Uterus (tissue), 4 donors: Measurements from ENCODE around the gene USP20. TPM values are rescaled to one million over a fixed set of nuclear protein-coding genes. Genes with fewer than 3 reads are reported as not detected.
A peak's percentile ranks its signal among the peaks of the same experiment; 100 is the strongest.

ENCODE experiments used
- DNase-seq, 2 donors: peaks; one replicate each; pipeline ENCODE4 v3.0.0-alpha.2; 2019 to 2020
- H3K27ac ChIP-seq, 2 donors: fragments of 200-600 bp; sonication (generic); 1 replicate in 1 of 2; 2 replicates in 1 of 2; pipeline ENCODE4 v1.5.1; 2016 to 2018
- H3K27me3 ChIP-seq, 2 donors: fragments of 200-600 bp; sonication (generic); one replicate each; pipeline ENCODE4 v1.5.1; 2018 to 2019; ENCODE audit warnings: control low read depth in 1 of 2
- H3K36me3 ChIP-seq, 2 donors: fragments of 200-600 bp; sonication (generic); one replicate each; pipeline ENCODE4 v1.5.1; 2019; ENCODE audit warnings: control low read depth in 1 of 2
- H3K4me1 ChIP-seq, 2 donors: fragments of 200-600 bp; sonication (generic); one replicate each; pipeline ENCODE4 v1.5.1; 2018 to 2019; ENCODE audit warnings: control low read depth in 1 of 2
- H3K4me3 ChIP-seq, 2 donors: fragments of 200-600 bp; sonication (generic); 1 replicate in 1 of 2; 2 replicates in 1 of 2; pipeline ENCODE4 v1.5.1; 2018 to 2019; ENCODE audit warnings: mild to moderate bottlenecking in 1 of 2
- H3K9me3 ChIP-seq, 2 donors: fragments of 200-600 bp; sonication (generic); one replicate each; pipeline ENCODE4 v1.5.1; 2019; ENCODE audit warnings: control low read depth in 1 of 2
- POLR2A ChIP-seq, 2 donors: fragments of 450-650 bp; IDR thresholded peaks; one replicate each; pipeline ENCODE4 v1.6.1; 2016; ENCODE audit warnings: antibody characterized with exemption in 2 of 2, mild to moderate bottlenecking in 1 of 2, moderate library complexity in 1 of 2
- intact Hi-C: fragments of 100-400 bp; cut with DNase I; formaldehyde crosslinking; loops from one replicate; pipeline ENCODE4 v1.15.1; 2023; ENCODE audit warnings: low total_unique reads
- total RNA-seq, 4 donors: library from RNA; depleted of rRNA in 3 of 4; stranded (reverse); fragments of >200 nt in 3 of 4; gene quantifications; one replicate each; pipeline versions ENCODE4 v1.1.0 to v1.2.4, GENCODE V29; 2014 to 2023
- TF ChIP-seq, protein P1 (sequence below), 4 experiments: fragments of 200-600 bp in 2 of 4; fragments of 450-650 bp in 2 of 4; sonication (generic) in 2 of 4; IDR thresholded peaks; one replicate each; pipeline ENCODE4 v1.5.1; 2016 to 2019; ENCODE audit warnings: antibody characterized with exemption in 4 of 4, mild to moderate bottlenecking in 2 of 4, moderate library complexity in 1 of 4
- donor health status: DM: yes; HTN: yes; CAD: no.

The USP20 gene
- total RNA-seq, 4 donors from 2014 or later, result 5.6 to 46.7 (median 11.1) TPM

- no peak for DNase-seq
- H3K27ac ChIP-seq, result no peak overlapping the region
- no peak for TF ChIP-seq POLR2A (IDR thresholded peaks at IDR 0.05)
- TF ChIP-seq, protein P1, sequence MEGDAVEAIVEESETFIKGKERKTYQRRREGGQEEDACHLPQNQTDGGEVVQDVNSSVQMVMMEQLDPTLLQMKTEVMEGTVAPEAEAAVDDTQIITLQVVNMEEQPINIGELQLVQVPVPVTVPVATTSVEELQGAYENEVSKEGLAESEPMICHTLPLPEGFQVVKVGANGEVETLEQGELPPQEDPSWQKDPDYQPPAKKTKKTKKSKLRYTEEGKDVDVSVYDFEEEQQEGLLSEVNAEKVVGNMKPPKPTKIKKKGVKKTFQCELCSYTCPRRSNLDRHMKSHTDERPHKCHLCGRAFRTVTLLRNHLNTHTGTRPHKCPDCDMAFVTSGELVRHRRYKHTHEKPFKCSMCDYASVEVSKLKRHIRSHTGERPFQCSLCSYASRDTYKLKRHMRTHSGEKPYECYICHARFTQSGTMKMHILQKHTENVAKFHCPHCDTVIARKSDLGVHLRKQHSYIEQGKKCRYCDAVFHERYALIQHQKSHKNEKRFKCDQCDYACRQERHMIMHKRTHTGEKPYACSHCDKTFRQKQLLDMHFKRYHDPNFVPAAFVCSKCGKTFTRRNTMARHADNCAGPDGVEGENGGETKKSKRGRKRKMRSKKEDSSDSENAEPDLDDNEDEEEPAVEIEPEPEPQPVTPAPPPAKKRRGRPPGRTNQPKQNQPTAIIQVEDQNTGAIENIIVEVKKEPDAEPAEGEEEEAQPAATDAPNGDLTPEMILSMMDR (IDR thresholded peaks at IDR 0.05), result no peak
- no peaks in the 10 kb centered on the region for H3K9me3 ChIP-seq
- H3K4me3 ChIP-seq, result no peak overlapping the region
- no peaks in the 10 kb centered on the region for H3K27me3 ChIP-seq
- no peaks in the 10 kb centered on the region for H3K4me1 ChIP-seq
- H3K36me3 ChIP-seq, result no peaks in the 10 kb centered on the region
- intact Hi-C loops, result no loop called here
Measured at GRCh38 chr9:129828051-129828450, 7.2 kb upstream of the USP20 start.

- no peak for TF ChIP-seq POLR2A (IDR thresholded peaks at IDR 0.05)
- TF ChIP-seq, protein P1 (IDR thresholded peaks at IDR 0.05), result no peak
- no peak for DNase-seq
- no peak overlapping the region for H3K27ac ChIP-seq
- H3K9me3 ChIP-seq, result no peaks in the 10 kb centered on the region
- no peaks in the 10 kb centered on the region for H3K27me3 ChIP-seq
- H3K4me3 ChIP-seq, result no peak overlapping the region
- H3K36me3 ChIP-seq, result no peaks in the 10 kb centered on the region
- H3K4me1 ChIP-seq, result peaks cover 0 to 4% of the 10 kb centered on the region in 2 donors
- intact Hi-C loops, result no loop called here
Measured at GRCh38 chr9:129828969-129829368, 6.3 kb upstream of the USP20 start.

DNA sequence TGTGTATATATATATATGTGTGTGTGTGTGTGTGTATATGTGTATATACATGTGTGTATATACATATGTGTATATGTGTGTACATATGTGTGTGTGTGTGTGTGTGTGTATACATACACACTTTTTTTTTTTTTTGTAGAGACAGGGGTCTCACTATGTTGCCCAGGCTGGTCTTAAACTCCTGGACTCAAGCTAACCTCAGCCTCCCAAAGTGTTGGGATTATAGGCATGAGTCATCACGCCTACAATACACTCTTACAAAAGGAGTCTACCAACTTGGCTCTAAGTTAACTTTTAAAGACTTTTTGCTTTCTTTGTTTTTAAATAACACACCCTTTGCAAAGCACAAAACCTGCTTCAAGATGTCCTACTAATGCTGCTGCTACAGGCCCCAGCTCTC lies 2.3 kb upstream of the USP20 start:
- Histone ChIP-seq H3K27ac (no peak overlapping the region), H3K27me3 (no peaks in the 10 kb centered on the region), H3K36me3 (no peaks in the 10 kb centered on the region), H3K4me1 (peaks cover 8% of the 10 kb centered on the region in 2 donors), H3K4me3 (no peak overlapping the region), H3K9me3 (no peaks in the 10 kb centered on the region)
- TF ChIP-seq, protein P1 (IDR thresholded peaks at IDR 0.05), result no peak
- no peak for TF ChIP-seq POLR2A (IDR thresholded peaks at IDR 0.05)
- intact Hi-C loops, result no loop called here
- no peak for DNase-seq

DNA sequence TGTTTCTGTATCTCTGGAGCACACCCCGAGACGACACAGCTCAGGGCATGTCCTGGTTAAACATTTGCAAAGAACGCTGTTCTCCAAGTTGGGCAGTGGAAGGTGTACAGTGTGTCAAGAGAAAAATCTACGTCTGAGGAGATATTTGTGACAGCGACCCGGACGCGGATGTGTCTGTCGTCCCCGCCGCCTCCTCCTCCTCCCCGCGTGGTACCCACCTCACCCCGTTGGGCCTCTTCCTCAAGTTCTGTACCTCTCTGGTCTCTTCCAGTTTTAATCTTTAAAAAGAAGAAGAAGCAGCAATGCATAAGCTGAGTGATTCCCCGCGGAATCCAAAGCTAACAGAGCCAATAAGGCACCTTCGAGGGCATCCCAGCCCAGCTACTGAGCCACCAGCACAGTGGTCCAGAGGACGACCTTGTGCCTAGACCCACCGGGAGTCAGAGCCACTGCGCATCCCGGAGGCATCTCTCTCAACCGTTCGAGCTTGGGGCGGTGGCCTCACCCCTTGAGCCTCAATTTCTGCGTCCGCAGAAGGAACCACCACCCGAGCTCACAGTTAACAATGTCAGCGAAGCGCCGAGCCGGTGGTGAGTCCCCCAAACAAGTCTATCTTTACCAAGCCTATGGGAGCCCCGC lies 650 bp upstream of the USP20 start:
- intact Hi-C loops, result no loop called here
- H3K4me3 ChIP-seq, result peak overlapping the region; percentile 93 to 94
- TF ChIP-seq, protein P1 (IDR thresholded peaks at IDR 0.05), result no peak
- no peak for TF ChIP-seq POLR2A (IDR thresholded peaks at IDR 0.05)
- H3K9me3 ChIP-seq, result no peaks in the 10 kb centered on the region
- no peaks in the 10 kb centered on the region for H3K36me3 ChIP-seq
- H3K27ac ChIP-seq, result peak overlapping the region; percentile 82 to 93
- no peaks in the 10 kb centered on the region for H3K27me3 ChIP-seq
- H3K4me1 ChIP-seq, result peaks cover 8 to 10% of the 10 kb centered on the region in 2 donors
- no peak for DNase-seq

DNA sequence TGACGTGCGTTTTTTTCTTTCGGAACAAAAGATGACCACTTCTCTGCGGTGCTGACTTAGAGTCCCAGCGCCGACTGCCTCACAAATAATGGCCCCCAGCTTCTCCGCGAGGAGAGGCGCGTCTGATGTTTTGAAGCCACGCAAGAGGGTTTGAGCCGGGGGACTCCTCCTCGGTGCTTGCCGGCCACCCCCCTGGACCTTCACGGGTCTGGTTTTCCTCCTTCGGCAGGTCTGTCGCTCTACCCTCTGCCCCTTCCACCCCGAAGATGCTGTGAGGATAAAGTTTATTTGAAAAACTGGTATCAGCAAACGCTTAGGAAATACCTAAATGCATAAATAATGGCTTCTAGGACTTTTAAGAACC lies 584 bp downstream of the USP20 start:
- TF ChIP-seq POLR2A (IDR thresholded peaks at IDR 0.05), result no peak
- TF ChIP-seq, protein P1 (IDR thresholded peaks at IDR 0.05), result peak in 1 of 4 experiments; percentile 9

More for the DNA sequence above, 584 bp downstream of the USP20 start:
- Histone ChIP-seq H3K36me3 (no peaks in the 10 kb centered on the region), H3K4me3 (peak overlapping the region; percentile 93 to 94), H3K27me3 (no peaks in the 10 kb centered on the region), H3K4me1 (peaks cover 8 to 14% of the 10 kb centered on the region in 2 donors), H3K9me3 (no peaks in the 10 kb centered on the region), H3K27ac (peak overlapping the region; percentile 82 to 93)
- intact Hi-C loops, result no loop called here
- no peak for DNase-seq
